Upper lobe of left lung (tissue), 6 donors: ENCODE results near the gene TP73. TPM values are rescaled to one million over a fixed set of nuclear protein-coding genes. Genes with fewer than 3 reads are reported as not detected.

Experiments used
- ATAC-seq, 2 donors: fragments of 200-7000 bp; cut with Tn5 transposase; one replicate each; pipeline ENCODE4 v1.9.1; 2022; ENCODE audit warnings: mild to moderate bottlenecking in 2 of 2, moderate library complexity in 2 of 2; ENCODE audit not compliant: low FRiP score in 2 of 2
- DNase-seq, 2 donors: peaks; one replicate each; pipeline ENCODE4 v3.0.0-alpha.2; 2019 to 2020
- H3K27ac ChIP-seq, 4 donors: fragments of 200-600 bp; sonication (generic); one replicate each; pipeline ENCODE4 v1.5.1; 2016 to 2019
- H3K27me3 ChIP-seq, 4 donors: fragments of 200-600 bp; sonication (generic); one replicate each; pipeline ENCODE4 v1.5.1; 2017 to 2019
- H3K36me3 ChIP-seq, 4 donors: fragments of 200-600 bp; sonication (generic); one replicate each; pipeline ENCODE4 v1.5.1; 2016 to 2019
- H3K4me1 ChIP-seq, 4 donors: fragments of 200-600 bp; sonication (generic); one replicate each; pipeline ENCODE4 v1.5.1; 2018 to 2019
- H3K4me3 ChIP-seq, 4 donors: fragments of 200-600 bp; sonication (generic); one replicate each; pipeline ENCODE4 v1.5.1; 2017 to 2019; ENCODE audit warnings: mild to moderate bottlenecking in 2 of 4, moderate library complexity in 1 of 4
- H3K9me3 ChIP-seq, 4 donors: fragments of 200-600 bp; sonication (generic); one replicate each; pipeline ENCODE4 v1.5.1; 2018 to 2019
- CTCF ChIP-seq, 6 experiments: fragments of 450-650 bp in 4 of 6; fragments of 200-600 bp in 2 of 6; sonication (generic) in 2 of 6; IDR thresholded peaks; one replicate each; pipeline ENCODE4 v1.5.1; 2016 to 2019; ENCODE audit warnings: antibody characterized with exemption in 6 of 6
- EP300 ChIP-seq, 4 donors: sonication (generic); formaldehyde crosslinking; IDR thresholded peaks; one replicate each; pipeline ENCODE4 v1.5.1; 2017; ENCODE audit warnings: antibody characterized with exemption in 4 of 4, control low read depth in 2 of 4
- POLR2A ChIP-seq, 4 donors: fragments of 450-650 bp; IDR thresholded peaks; one replicate each; pipeline ENCODE4 v1.5.1; 2016 to 2017; ENCODE audit warnings: antibody characterized with exemption in 4 of 4, mild to moderate bottlenecking in 2 of 4
- POLR2AphosphoS5 ChIP-seq, 2 donors: sonication (generic); formaldehyde crosslinking; IDR thresholded peaks; one replicate each; pipeline ENCODE4 v1.5.1; 2017; ENCODE audit warnings: antibody characterized with exemption in 2 of 2
- WGBS, 2 donors: methylation state at CpG; one replicate each; pipeline ENCODE4 v1.1.5; 2017 to 2018; 5-methylcytosine and 5-hydroxymethylcytosine counted together
- total RNA-seq, 6 donors: library from RNA; depleted of rRNA in 4 of 6; stranded (reverse); fragments of >200 nt in 4 of 6; gene quantifications; one replicate each; pipeline versions ENCODE4 v1.1.0 to v1.2.1, GENCODE V29; 2016 to 2021
- donor health status: DM: no; HTN: no; CAD: no; lungs with moderate emphysema.
- donor health status: DM: no; HTN: yes; CAD: no; lungs with severe emphysema.

The TP73 gene
- total RNA-seq, 6 donors from 2014 or later, result 0.77 to 9.8 (median 4.1) TPM

DNA sequence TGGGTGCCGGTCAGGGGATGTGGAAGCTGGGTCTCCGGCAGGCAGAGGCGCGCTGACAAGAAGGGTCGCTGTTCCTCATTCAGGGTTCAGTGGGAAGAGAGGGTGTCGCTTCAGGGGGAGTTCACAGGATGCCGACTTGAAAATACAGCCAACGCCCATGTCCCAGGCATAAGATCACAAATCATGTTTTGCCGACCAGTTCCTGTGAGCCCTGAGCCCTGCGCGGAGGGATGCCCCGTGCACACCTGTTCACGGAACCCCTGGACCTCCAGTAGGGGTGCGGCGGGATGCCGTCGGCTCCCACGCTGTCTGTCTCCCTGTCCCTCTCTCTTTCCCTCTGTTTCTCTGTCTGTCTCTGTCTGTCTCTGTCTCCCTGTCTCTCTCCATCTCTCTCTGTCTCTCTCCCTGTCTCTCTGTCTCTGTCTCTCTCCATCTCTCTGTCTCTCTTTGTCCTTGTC, 26.8 kb downstream of the TP73 start:
- peaks cover 5 to 20% (median 12%) of the 10 kb centered on the region in 4 donors for H3K4me1 ChIP-seq
- H3K36me3 ChIP-seq, result no peaks in the 10 kb centered on the region
- WGBS, 2 donors, result 53 to 55% methylated on average over 17 to 18 of the region's 18 CpGs
- ATAC-seq, result no peak
- peak overlapping the region in 1 of 4 donors; percentile 35 for H3K27ac ChIP-seq
- H3K4me3 ChIP-seq, result no peak overlapping the region
- no peaks in the 10 kb centered on the region for H3K9me3 ChIP-seq
- no peaks in the 10 kb centered on the region for H3K27me3 ChIP-seq
- DNase-seq, result peak in 1 of 2 donors; percentile 76
- no peak for TF ChIP-seq POLR2A (IDR thresholded peaks at IDR 0.05)

DNA sequence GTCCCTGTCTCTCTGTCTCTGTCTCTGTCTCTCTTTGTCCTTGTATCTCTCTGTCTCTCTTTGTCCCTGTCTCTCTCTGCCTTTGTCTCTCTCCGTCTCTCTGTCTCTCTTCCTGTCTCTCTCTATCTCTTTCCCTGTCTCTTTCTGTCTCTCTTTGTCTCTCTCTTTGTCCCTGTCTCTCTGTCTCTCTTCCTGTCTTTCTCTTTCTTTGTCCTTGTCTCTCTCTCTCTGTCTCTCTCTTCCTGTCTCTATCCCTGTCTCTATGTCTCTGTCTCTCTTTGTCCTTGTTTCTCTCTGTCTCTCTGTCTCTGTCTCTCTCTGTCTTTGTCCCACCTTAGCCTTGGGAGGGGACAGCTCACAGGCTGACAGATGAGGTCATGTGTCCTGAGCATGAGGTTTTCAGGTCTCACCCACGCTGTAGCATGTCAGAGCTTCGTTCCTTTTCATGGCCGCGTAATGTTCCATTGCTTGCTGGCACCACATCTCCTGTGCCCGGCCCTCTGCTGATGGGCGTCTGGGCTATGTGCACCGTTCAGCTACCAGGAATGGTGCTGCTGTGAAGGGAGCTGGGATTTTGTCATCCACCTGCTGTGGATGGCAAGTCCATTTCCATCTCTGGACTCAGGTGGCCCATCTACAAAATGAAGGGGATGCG, 27.6 kb downstream of the TP73 start:
- no peaks in the 10 kb centered on the region for H3K27me3 ChIP-seq
- DNase-seq (no peak), ATAC-seq (no peak)
- H3K36me3 ChIP-seq, result no peaks in the 10 kb centered on the region
- no peak overlapping the region for H3K4me3 ChIP-seq
- TF ChIP-seq POLR2A (IDR thresholded peaks at IDR 0.05) (no peak), CTCF (IDR thresholded peaks at IDR 0.05) (no peak), POLR2AphosphoS5 (IDR thresholded peaks at IDR 0.05) (no peak), EP300 (IDR thresholded peaks at IDR 0.05) (no peak)
- WGBS, 2 donors, result 88 to 94% methylated on average over 9 of the region's 9 CpGs
- H3K27ac ChIP-seq, result no peak overlapping the region
- H3K9me3 ChIP-seq, result no peaks in the 10 kb centered on the region
- H3K4me1 ChIP-seq, result peaks cover 0 to 18% (median 12%) of the 10 kb centered on the region in 4 donors

DNA sequence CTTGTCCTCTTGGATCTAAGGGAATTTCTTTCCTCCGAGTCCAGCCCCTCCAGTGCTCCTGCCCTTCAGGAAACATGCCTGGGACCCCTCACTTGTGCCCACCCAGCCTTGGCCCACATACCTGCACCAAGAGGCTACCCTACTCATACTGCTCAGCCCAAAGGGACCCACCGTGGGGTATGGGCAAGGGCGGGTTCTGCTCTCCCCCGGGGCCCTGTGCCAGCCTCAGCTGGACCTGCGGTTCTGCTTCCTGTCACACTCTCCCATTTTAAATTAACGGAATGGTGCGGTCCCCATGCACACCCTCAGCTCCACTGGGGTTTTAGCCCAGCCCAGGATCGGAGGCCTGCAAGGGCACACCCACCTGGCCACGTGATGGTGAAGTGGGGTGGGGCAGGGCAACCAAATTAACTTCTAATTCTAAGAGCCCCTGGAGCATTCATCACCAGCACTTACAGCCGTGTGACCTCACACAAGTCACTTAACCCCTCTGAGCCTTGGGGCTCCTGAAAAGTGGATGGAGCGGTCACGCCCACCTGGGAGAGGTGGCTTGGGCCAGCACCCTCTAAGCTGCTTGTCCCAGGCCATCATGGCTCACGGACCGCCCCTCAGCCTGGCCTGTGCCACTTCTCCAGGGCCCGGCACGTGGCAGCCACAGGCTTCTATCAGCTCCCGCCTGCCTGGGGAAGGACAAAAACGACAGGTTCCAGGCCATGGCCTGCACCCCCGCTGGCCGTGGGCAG, 28.3 kb downstream of the TP73 start:
- no peak overlapping the region for H3K27ac ChIP-seq
- no peaks in the 10 kb centered on the region for H3K9me3 ChIP-seq
- DNase-seq (peak in 1 of 2 donors; percentile 75), ATAC-seq (no peak)
- H3K36me3 ChIP-seq, result no peaks in the 10 kb centered on the region
- H3K27me3 ChIP-seq, result no peaks in the 10 kb centered on the region
- no peak overlapping the region for H3K4me3 ChIP-seq
- WGBS, 2 donors, result 64 to 78% methylated on average over 10 to 20 of the region's 20 CpGs
- no peak for TF ChIP-seq CTCF (IDR thresholded peaks at IDR 0.05)
- H3K4me1 ChIP-seq, result peaks cover 0 to 18% (median 12%) of the 10 kb centered on the region in 4 donors

GRCh38 chr1:3681231-3681897, 29.0 kb downstream of the TP73 start:
- peaks cover 0 to 18% (median 12%) of the 10 kb centered on the region in 4 donors for H3K4me1 ChIP-seq
- no peak for ATAC-seq

More at GRCh38 chr1:3681231-3681897, 29.0 kb downstream of the TP73 start:
- TF ChIP-seq CTCF (IDR thresholded peaks at IDR 0.05) (no peak), POLR2A (IDR thresholded peaks at IDR 0.05) (no peak)
- Histone ChIP-seq H3K36me3 (no peaks in the 10 kb centered on the region), H3K9me3 (no peaks in the 10 kb centered on the region), H3K4me3 (no peak overlapping the region), H3K27me3 (no peaks in the 10 kb centered on the region), H3K27ac (no peak overlapping the region)
- WGBS, 2 donors, result 86 to 89% methylated on average over 11 to 15 of the region's 19 CpGs
- DNase-seq, result peak in 1 of 2 donors; percentile 43
